SW 1271 (cell line): Measurements from ENCODE around the gene XRCC5.

ENCODE experiments used
- DNase-seq, 2 experiments: peaks; one replicate each; lab custom pipeline; 2025; lab: John Stamatoyannopoulos, UW

Gene XRCC5

DNA sequence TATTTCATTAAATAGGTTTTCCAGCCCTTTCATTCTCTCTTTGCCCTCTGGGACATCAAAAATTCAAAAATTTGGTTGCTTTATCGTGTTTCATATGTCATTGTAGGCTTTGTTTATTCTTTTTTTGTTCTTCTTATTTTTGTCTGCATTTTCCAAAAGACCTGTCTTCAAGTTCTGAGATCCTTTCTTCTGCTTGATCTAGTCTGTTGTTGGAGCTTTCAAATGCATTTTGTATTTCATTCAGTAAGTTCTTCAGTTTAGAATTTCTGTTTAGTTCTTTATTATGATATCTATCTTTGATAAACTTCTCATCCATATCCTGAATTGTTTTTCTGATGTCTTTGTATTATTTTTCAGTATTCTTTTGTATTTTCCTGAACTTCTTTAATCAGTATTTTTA lies 123.6 kb downstream of the XRCC5 start:
- no peak for DNase-seq

DNA sequence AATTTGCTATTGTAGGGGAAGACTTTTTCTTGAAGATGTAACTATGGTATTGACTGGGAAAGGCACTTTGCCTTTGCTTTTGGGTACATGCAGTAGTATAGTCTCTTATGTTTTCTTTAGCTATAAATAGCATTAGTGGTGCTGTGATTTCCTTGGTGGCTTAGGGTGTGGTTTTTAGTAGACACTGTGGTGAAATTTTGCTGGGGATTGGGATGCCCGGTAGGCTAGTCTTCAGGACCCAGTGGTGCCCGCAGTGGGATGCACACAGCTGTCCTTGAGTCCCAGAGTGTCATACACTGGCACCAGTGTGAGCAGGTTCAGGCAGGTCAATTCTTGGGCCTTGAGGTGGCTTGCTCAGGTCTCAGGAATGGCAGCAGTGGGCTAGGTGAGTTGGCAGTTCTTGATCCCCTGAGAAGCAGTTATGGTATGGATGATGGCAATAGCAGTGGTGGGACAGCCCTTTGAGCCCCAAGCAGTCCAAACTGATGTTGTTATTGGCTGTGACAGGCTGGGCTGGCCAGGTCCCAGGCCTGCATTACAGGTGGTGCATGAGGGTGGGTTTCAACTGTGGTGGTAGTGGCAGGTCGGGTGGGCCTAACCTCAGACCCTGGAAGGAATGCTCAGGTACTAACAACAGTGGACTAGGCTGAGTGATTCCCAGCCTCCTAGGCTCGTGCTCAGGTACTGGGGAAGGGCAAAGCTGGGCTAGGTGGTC lies 124.3 kb downstream of the XRCC5 start:
- no peak for DNase-seq

DNA sequence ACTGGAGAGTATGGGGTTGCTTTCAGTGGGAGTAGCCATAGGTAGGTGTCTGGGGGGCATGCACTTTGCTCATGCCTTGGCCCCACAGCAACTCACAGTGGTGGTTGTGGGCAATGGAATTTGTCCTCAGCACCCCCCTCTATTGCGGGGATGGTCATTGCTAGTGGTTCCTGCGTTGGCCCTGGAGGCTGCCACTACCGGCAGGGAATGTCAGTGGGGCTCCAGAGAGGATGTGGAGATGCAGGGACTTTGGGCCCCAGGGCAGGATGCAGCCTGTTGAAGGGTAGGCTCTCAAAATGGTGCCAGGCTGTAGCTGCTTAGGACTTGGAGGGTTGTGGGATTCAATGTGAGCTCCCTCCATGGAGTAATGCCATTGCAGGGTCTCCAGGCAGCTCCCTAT lies 125.0 kb downstream of the XRCC5 start:
- no peak for DNase-seq

DNA sequence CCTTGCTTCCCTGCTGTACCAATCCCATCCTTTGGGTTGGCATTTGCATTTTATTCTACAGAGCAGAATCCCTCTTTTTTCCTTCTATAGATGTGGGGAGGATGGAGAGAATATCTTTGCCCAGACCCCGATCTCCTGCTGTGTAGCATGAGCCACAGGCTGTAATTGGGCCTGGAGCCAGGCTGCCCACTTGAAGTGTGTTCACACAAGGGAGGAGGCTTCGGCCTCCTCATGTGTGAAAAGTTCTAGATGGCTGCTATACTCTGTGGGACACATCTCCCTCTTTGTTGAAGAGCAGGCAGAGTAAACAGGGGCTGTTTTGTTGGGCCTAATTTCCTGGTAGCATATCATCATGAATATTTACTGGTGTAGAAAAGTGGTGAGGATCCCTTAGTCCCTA lies 126.3 kb downstream of the XRCC5 start:
- no peak for DNase-seq

DNA sequence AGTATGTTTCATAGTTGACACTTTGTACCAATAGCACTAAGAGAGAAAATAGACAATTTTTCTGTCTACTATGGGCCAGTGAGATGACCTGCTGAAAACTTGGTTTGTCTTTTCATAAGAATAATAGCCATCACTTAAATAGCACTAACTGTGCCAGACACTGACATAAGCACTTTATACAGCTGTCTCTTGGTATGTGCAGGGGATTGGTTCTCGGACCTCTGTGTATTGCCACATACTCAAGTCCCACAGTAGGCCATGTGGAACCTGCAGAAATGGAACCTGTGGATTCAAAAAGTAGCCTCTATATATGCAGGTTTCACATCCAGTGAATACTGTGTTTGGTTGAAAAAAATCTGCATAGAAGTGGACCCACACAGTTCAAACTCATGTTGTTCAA lies 126.7 kb downstream of the XRCC5 start:
- DNase-seq, result no peak

DNA sequence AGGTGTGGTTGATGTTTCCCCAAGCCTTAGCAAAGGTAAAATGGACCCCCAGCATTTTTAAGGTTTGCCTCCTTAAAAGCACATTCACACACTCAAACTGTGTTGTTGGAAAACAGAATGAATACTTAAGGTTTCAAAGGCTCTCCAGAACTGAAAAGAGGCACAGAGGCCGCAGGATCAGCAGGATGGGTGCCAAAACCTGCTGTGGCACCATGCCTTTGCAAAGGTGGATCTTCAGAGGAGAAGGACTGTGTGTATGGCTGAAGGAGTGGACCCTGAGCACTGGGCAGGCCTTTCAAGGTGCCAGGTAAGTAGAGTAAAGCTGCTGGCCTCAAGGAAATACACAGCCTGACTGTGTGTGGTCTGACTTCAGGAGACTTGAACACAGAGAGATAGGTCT lies 127.3 kb downstream of the XRCC5 start:
- no peak for DNase-seq

DNA sequence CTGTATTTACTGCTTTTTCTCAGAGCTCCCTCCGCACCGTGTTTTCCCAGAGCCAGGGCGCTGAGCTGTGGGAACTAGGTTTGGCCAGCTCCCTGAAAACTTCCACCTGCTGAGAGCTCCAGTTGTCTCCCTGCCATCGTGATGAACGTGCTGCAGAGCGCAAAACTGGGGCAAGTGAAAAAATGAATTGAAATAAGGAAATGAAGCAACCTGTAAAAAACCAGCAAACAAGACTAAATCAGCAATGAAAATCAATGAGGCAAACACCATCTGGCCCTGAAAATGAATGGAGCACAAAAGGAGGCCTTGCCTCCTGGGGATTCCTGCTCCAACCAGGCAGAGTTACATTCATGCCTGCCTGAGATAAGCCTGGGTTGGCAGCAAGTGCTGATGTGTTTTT lies 133.2 kb downstream of the XRCC5 start:
- DNase-seq, result no peak

DNA sequence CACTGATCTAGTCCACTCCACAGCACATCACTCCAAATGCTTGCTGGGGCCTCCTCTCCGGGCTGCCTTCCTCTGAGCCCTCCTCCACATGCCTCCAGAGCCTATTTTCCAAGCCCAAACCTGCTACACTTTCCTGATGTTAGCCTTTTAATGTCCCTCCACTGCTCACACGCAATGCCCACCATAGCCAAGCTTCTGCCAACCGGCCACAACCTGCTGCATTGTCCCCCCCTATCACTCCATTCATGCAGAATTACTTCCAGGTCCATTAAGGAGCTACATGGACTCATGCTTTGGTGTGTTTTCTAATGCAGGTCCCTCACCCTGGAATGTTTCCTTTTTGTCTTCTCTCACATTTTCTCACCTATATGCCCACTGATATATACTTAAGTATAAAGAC lies 133.9 kb downstream of the XRCC5 start:
- DNase-seq, result no peak

DNA sequence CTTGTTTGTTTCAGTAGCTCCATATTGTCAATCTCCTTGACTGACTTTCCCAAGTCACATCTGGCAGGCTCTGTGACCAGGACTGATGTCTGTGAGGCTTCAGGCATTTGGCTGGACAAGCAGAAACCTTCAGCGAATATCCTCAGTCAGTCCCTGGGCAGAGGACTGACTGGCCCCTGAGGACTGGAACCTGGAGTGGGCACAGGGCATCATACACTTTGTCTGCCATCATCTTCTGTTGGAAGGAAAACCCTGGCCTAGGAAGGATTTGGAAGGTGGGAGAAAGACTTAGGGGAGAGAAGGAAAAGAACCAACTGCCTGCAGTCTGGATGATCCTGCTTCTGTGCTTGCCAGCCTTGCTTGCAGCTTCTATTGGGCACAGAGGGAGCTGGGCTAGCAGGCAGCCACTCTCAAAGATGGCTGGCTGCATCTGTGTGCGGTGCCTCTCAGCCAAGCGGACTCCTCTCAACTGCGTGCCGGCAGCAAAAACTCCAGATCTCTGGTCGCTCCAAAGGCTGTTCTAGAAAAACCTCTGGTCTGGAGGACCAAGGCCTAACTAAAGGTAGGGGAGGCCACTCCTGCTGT lies 136.3 kb downstream of the XRCC5 start:
- DNase-seq, result no peak

DNA sequence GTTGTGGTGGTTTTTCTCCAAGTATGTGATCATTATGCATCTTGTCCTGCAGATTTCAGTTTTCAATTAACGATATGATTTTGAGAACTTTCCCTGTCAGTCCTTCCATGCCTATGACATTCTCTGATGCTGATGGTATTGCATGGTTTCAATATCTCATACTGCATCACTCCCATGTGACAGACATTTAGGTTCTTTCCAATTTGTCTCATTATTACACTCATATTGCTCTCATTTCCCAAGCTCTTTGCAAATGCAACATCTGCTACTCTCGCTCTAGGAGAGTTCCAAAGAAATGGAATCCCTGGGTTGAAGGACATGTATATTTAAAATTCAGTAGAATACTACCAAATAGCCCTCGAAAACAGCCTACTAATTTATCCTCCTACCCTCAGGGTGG lies 137.6 kb downstream of the XRCC5 start:
- no peak for DNase-seq
